Gastroesophageal sphincter (tissue), 4 donors: ENCODE measurements around the gene GOLIM4. TPM values are rescaled to one million over a fixed set of nuclear protein-coding genes. Genes with fewer than 3 reads are reported as not detected.

ENCODE experiments used
- ATAC-seq: fragments of 150-250 bp; one replicate; pipeline ENCODE4 v1.9.1; 2016; ENCODE audit warnings: mild to moderate bottlenecking, moderate library complexity
- H3K27ac ChIP-seq, 4 donors: fragments of 200-600 bp; sonication (generic) in 3 of 4; 1 replicate in 3 of 4; 2 replicates in 1 of 4; pipeline ENCODE4 v1.5.1; 2016 to 2019
- H3K27me3 ChIP-seq: fragments of 200-600 bp; sonication (generic); one replicate; pipeline ENCODE4 v1.5.1; 2019
- H3K36me3 ChIP-seq, 2 donors: fragments of 200-600 bp; sonication (generic); one replicate each; pipeline ENCODE4 v1.5.1; 2019; ENCODE audit warnings: control low read depth in 1 of 2
- H3K4me1 ChIP-seq, 3 donors: fragments of 200-600 bp; sonication (generic); 1 replicate in 2 of 3; 2 replicates in 1 of 3; pipeline ENCODE4 v1.5.1; 2016 to 2019; ENCODE audit warnings: control low read depth in 2 of 3
- H3K4me3 ChIP-seq, 2 donors: fragments of 200-600 bp; sonication (generic); one replicate each; pipeline ENCODE4 v1.5.1; 2019; ENCODE audit warnings: mild to moderate bottlenecking in 1 of 2, moderate library complexity in 1 of 2
- H3K9me3 ChIP-seq, 3 donors: fragments of 200-600 bp; sonication (generic); one replicate each; pipeline ENCODE4 v1.5.1; 2017 to 2019; ENCODE audit warnings: control low read depth in 2 of 3
- EP300 ChIP-seq: sonication (generic); formaldehyde crosslinking; IDR thresholded peaks from one replicate; pipeline ENCODE4 v1.6.1; 2017; ENCODE audit warnings: antibody characterized with exemption, mild to moderate bottlenecking
- POLR2A ChIP-seq, 2 donors: fragments of 450-650 bp; IDR thresholded peaks; one replicate each; pipeline ENCODE4 v1.6.1; 2017; ENCODE audit warnings: antibody characterized with exemption in 2 of 2, mild to moderate bottlenecking in 2 of 2, moderate library complexity in 1 of 2
- POLR2AphosphoS5 ChIP-seq: sonication (generic); formaldehyde crosslinking; IDR thresholded peaks from one replicate; pipeline ENCODE4 v1.6.1; 2017; ENCODE audit warnings: antibody characterized with exemption
- WGBS, 2 donors: methylation state at CpG; one replicate each; pipeline ENCODE4 v1.1.5; 2018; ENCODE audit warnings: low coverage in 1 of 2; 5-methylcytosine and 5-hydroxymethylcytosine counted together
- total RNA-seq, 4 donors: library from RNA; depleted of rRNA; stranded (reverse); fragments of >200 nt; gene quantifications; one replicate each; pipeline ENCODE4 v1.1.0, GENCODE V29; 2016
- TF ChIP-seq, protein P1 (sequence below), 4 experiments: fragments of 200-600 bp in 2 of 4; fragments of 450-650 bp in 2 of 4; sonication (generic) in 1 of 4; IDR thresholded peaks; one replicate each; pipeline ENCODE4 v1.5.1; 2017 to 2019; ENCODE audit warnings: antibody characterized with exemption in 4 of 4, mild to moderate bottlenecking in 2 of 4, moderate library complexity in 2 of 4

Gene GOLIM4
- total RNA-seq, 4 donors from 2014 or later = 41.8 to 49.3 (median 47.8) TPM

DNA sequence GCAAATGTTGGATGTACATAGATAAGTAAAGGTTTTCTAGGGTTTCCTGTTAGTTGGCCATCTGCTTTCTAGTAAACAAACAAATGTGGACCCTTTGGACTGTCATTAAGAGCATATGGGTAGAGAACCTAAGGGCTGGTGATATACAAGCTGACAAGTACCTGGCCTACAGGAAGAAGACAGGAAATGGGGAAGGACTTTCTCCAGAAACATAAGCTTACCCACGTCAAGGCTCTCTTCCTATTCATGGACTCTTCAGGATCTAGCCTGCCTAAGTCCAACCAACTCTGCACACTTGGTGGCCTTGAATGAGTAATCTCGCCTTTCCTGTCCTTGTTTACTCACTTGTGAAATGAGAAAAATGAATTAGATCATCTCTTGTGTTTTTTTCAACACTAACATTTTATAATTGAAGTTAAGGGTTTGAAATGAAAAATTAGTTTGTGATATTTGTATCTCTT is 22.2 kb upstream of the GOLIM4 start:
- Histone ChIP-seq H3K36me3 (no peaks in the 10 kb centered on the region), H3K4me1 (peaks cover 0 to 16% (median 0%) of the 10 kb centered on the region in 3 donors), H3K4me3 (no peak overlapping the region), H3K9me3 (no peaks in the 10 kb centered on the region), H3K27ac (no peak overlapping the region), H3K27me3 (no peaks in the 10 kb centered on the region)
- 54% methylated on average over 2 of the region's 2 CpGs; no CpG with 5 or more reads in 1 of the 2 donors for WGBS, 2 donors
- TF ChIP-seq, protein P1, sequence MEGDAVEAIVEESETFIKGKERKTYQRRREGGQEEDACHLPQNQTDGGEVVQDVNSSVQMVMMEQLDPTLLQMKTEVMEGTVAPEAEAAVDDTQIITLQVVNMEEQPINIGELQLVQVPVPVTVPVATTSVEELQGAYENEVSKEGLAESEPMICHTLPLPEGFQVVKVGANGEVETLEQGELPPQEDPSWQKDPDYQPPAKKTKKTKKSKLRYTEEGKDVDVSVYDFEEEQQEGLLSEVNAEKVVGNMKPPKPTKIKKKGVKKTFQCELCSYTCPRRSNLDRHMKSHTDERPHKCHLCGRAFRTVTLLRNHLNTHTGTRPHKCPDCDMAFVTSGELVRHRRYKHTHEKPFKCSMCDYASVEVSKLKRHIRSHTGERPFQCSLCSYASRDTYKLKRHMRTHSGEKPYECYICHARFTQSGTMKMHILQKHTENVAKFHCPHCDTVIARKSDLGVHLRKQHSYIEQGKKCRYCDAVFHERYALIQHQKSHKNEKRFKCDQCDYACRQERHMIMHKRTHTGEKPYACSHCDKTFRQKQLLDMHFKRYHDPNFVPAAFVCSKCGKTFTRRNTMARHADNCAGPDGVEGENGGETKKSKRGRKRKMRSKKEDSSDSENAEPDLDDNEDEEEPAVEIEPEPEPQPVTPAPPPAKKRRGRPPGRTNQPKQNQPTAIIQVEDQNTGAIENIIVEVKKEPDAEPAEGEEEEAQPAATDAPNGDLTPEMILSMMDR (IDR thresholded peaks at IDR 0.05) = no peak
- TF ChIP-seq POLR2A (IDR thresholded peaks at IDR 0.05) (no peak), EP300 (no peak), POLR2AphosphoS5 (no peak)
- ATAC-seq = no peak

- no peaks in the 10 kb centered on the region for H3K9me3 ChIP-seq
- no peaks in the 10 kb centered on the region for H3K27me3 ChIP-seq
- H3K27ac ChIP-seq = no peak overlapping the region
- no peaks in the 10 kb centered on the region for H3K36me3 ChIP-seq
- WGBS, 2 donors = 61 to 78% methylated on average over 2 to 3 of the region's 3 CpGs
- TF ChIP-seq POLR2AphosphoS5 (no peak), EP300 (no peak), POLR2A (IDR thresholded peaks at IDR 0.05) (no peak)
- TF ChIP-seq, protein P1 (IDR thresholded peaks at IDR 0.05) = no peak
- no peak overlapping the region for H3K4me3 ChIP-seq
- ATAC-seq = no peak
- H3K4me1 ChIP-seq = peaks cover 0 to 11% (median 0%) of the 10 kb centered on the region in 3 donors
These were observed 21.3 kb upstream of the GOLIM4 start for GRCh38 chr3:168117059-168117458.

GRCh38 chr3:168116279-168116678 is 20.6 kb upstream of the GOLIM4 start:
- Histone ChIP-seq H3K9me3 (no peaks in the 10 kb centered on the region), H3K4me3 (no peak overlapping the region), H3K4me1 (peaks cover 0 to 5% (median 0%) of the 10 kb centered on the region in 3 donors), H3K27me3 (no peaks in the 10 kb centered on the region), H3K36me3 (no peaks in the 10 kb centered on the region), H3K27ac (no peak overlapping the region)
- peak; percentile 65 for ATAC-seq
- 25 to 67% methylated on average over 3 to 4 of the region's 4 CpGs for WGBS, 2 donors
- no peak for TF ChIP-seq POLR2AphosphoS5
- no peak for TF ChIP-seq POLR2A (IDR thresholded peaks at IDR 0.05)
- no peak for TF ChIP-seq EP300
- TF ChIP-seq, protein P1 (IDR thresholded peaks at IDR 0.05) = no peak

GRCh38 chr3:168113848-168114247 is 18.1 kb upstream of the GOLIM4 start:
- WGBS, 2 donors = 92 to 100% methylated on average over 1 of the region's 1 CpG
- Histone ChIP-seq H3K27me3 (no peaks in the 10 kb centered on the region), H3K4me3 (no peak overlapping the region), H3K9me3 (no peaks in the 10 kb centered on the region), H3K36me3 (no peaks in the 10 kb centered on the region), H3K4me1 (no peaks in the 10 kb centered on the region), H3K27ac (no peak overlapping the region)
- no peak for ATAC-seq
- no peak for TF ChIP-seq POLR2A (IDR thresholded peaks at IDR 0.05)
- TF ChIP-seq POLR2AphosphoS5 = no peak
- TF ChIP-seq, protein P1 (IDR thresholded peaks at IDR 0.05) = no peak
- TF ChIP-seq EP300 = no peak

DNA sequence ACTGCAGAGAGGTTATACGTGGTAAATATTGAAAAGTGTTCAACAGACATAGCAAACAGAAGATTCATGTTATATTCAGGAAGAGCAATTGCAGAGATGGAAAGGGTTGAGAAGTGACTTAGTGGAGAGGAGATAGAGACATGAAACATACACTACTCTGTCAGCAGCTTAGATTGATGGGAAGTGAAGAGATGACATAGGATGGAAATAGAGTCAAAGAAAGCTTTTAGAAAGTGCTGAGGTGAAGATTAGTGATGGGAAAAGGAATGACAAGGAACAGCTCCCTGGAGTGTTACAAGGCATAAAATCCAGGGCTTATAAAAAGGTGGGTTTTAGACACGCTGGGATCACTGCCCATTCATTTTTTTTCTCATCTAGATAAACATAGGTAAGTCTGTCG is 17.2 kb upstream of the GOLIM4 start:
- no peaks in the 10 kb centered on the region for H3K9me3 ChIP-seq
- H3K4me3 ChIP-seq = no peak overlapping the region
- 47 to 69% methylated on average over 2 to 3 of the region's 3 CpGs for whole genome bisulfite sequencing, 2 donors
- H3K36me3 ChIP-seq = no peaks in the 10 kb centered on the region
- TF ChIP-seq, protein P1 (IDR thresholded peaks at IDR 0.05) = no peak
- TF ChIP-seq POLR2A (IDR thresholded peaks at IDR 0.05) = no peak
- TF ChIP-seq POLR2AphosphoS5 = no peak
- no peak for TF ChIP-seq EP300
- H3K27ac ChIP-seq = no peak overlapping the region
- no peak for ATAC-seq
- H3K27me3 ChIP-seq = no peaks in the 10 kb centered on the region
- no peaks in the 10 kb centered on the region for H3K4me1 ChIP-seq
